ENCODE results near the gene RIN3.

DNA sequence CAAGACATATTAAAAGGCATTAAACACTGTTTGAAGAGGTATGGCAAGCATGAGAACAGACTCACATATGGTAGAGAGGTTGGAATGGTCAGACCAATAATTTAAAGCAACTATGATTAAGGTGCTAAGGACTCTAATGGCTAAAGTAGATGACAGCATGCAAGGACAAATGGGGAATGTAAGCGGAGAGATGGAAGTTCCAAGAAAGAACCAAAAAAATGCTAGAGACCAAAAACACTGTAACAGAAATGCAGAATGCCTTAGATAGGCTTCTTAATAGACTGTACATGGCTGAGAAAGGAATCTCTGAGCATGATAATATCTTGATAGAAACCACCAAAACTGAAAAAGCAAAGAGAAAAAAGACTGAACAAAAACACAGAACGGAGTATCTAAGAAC lies 77.4 kb downstream of the RIN3 start:
- TF ChIP-seq, protein P1, sequence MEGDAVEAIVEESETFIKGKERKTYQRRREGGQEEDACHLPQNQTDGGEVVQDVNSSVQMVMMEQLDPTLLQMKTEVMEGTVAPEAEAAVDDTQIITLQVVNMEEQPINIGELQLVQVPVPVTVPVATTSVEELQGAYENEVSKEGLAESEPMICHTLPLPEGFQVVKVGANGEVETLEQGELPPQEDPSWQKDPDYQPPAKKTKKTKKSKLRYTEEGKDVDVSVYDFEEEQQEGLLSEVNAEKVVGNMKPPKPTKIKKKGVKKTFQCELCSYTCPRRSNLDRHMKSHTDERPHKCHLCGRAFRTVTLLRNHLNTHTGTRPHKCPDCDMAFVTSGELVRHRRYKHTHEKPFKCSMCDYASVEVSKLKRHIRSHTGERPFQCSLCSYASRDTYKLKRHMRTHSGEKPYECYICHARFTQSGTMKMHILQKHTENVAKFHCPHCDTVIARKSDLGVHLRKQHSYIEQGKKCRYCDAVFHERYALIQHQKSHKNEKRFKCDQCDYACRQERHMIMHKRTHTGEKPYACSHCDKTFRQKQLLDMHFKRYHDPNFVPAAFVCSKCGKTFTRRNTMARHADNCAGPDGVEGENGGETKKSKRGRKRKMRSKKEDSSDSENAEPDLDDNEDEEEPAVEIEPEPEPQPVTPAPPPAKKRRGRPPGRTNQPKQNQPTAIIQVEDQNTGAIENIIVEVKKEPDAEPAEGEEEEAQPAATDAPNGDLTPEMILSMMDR (IDR thresholded peaks at IDR 0.05): no peak
- no peak for TF ChIP-seq EZH2phosphoT487 (IDR thresholded peaks at IDR 0.05)

Data from neural progenitor cell (in vitro differentiated cells).